ENCODE data around the gene MED8.

Gene MED8

DNA sequence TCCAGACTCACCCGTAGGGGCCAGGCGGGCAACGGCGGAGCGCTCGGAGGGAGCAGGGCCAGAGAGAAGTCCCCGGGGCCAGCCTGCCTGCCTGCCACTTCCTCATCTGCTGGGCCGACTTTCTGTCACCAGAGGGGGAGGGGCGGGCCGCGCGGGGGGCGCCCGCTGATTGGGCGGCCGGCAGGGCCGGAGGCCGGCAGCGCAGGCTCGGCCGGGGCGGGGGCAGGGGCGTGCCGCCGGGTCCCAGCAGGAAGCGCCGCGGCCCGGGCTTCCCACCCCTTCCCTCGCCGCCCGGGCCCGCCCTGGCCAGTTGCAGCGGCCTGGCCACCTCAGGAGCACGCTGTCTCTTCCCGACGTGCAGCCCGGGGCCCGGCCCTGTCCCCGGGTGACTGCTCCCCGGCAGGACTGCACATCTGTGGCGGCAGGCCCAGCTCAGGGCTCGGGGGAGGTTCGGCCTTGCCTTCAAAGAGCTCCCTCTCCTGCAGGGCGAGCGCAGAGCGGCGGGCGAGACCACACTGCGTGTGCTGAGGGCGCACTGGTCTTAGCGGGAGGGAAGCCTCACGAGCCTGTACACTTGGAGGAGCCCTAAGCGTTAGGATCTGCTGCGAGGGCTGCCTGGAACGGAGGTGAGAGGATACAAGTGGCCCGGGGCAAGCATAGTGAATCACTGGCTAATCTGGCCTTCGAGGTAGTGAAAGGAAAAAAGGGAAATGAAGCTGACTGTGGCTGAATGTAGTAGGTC, 21.5 kb downstream of the MED8 start, which contains the start of gene ELOVL1:
TSS of gene ELOVL1 (minus strand) at position 108 of the 742 bp plus-strand sequence. CDS start 2,402 bp downstream, outside the sequence.
- Histone ChIP-seq H3K4me1 (ENCODE audit: control insufficient read depth, insufficient read depth, low read length) (peaks cover 18% of the 10 kb centered on the region), H3K27ac (ENCODE audit: low read depth, low read length) (peak within 1 kb of the TSS; percentile 35; the same call in 1 of the 2 replicates), H3K9me3 (ENCODE audit: control insufficient read depth, insufficient read depth, low read depth, low read length) (no peaks in the 10 kb centered on the region), H3K27me3 (ENCODE audit: control insufficient read depth, insufficient read depth, low read length) (no peaks in the 10 kb centered on the region), H3K36me3 (ENCODE audit: control insufficient read depth, insufficient read depth, low read length) (peaks cover 26% of the 10 kb centered on the region), H3K4me3 (ENCODE audit: low read depth, low read length) (peak within 1 kb of the TSS; percentile 69), H3K9ac (ENCODE audit: low read length) (peak within 1 kb of the TSS; percentile 87)

DNA sequence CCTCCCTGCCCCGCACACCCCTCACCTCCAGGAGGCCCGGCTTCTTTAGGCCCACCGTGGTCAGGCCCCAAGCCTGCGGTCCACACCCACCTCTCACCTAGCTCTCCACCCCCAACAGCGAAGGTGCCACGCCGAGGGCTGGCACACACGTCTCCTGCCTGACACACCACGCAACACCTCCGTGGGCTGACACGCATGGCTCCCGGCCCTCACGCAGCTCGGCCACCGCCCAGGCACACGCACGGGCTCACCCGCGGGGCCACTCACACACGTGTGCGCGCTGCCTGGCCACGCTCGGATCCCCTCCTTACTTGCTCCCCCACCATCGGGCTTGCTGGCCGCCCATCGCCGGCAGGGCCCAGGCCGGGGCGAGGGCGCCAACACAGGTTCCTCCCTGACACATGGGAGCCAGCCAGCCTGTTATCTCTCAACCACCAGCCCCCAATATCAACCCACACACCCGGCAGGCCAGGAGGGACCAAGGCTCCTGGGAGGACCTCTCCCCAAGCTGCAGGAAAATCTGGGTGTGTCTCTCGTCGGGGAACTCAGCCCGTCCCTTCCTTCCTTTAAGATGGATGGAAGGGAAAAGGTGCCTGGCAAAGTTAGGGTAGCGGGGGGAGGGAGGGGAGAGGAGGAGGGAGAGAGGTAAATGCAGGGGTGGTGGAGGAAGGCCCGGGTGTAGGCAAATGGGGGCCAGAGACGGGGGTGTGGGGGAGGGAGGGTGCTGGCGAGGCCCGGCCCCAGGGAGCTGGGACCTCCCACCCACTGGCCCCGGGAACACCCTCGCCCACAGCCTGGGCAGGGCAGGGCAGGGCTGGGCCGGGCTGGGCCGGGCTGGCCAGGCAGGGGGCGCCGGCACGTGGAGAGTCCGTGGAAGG, 22.3 kb downstream of the MED8 start:
- Histone ChIP-seq H3K9me3 (ENCODE audit: control insufficient read depth, insufficient read depth, low read depth, low read length) (no peaks in the 10 kb centered on the region), H3K4me3 (ENCODE audit: low read depth, low read length) (peak overlapping the region; percentile 69), H3K27me3 (ENCODE audit: control insufficient read depth, insufficient read depth, low read length) (no peaks in the 10 kb centered on the region), H3K4me1 (ENCODE audit: control insufficient read depth, insufficient read depth, low read length) (peaks cover 18% of the 10 kb centered on the region), H3K36me3 (ENCODE audit: control insufficient read depth, insufficient read depth, low read length) (peaks cover 34% of the 10 kb centered on the region), H3K27ac (ENCODE audit: low read depth, low read length) (peak overlapping the region; percentile 22; the same call in 1 of the 2 replicates), H3K9ac (ENCODE audit: low read length) (peak overlapping the region; percentile 72)

DNA sequence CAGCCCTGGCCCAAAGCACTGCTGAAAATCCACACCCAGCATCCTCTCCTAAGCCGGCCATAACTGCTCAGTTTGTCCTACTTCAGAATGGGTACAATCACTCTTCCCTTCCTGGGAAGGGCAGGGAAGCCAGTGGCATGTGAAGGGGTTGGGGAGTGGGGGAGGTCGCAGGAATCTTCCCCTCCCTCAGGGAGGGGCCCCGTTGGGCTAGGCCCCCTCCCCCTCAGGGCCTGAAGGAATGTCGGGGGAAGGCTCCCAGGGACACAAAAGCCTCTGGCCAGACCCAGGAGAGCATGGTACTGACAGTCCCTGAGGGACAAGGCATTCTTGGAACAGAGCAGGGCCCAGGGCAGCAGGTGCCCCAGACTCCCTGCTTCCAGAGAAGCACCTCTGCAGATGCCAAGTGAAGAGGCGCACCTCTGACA, 23.0 kb downstream of the MED8 start:
- no peaks in the 10 kb centered on the region for H3K27me3 ChIP-seq (ENCODE audit: control insufficient read depth, insufficient read depth, low read length)
- peak overlapping the region; percentile 69 for H3K4me3 ChIP-seq (ENCODE audit: low read depth, low read length)
- peak overlapping the region; percentile 72 for H3K9ac ChIP-seq (ENCODE audit: low read length)
- no peak overlapping the region for H3K27ac ChIP-seq (ENCODE audit: low read depth, low read length)
- H3K4me1 ChIP-seq (ENCODE audit: control insufficient read depth, insufficient read depth, low read length): peaks cover 18% of the 10 kb centered on the region
- no peaks in the 10 kb centered on the region for H3K9me3 ChIP-seq (ENCODE audit: control insufficient read depth, insufficient read depth, low read depth, low read length)
- peaks cover 40% of the 10 kb centered on the region for H3K36me3 ChIP-seq (ENCODE audit: control insufficient read depth, insufficient read depth, low read length)

DNA sequence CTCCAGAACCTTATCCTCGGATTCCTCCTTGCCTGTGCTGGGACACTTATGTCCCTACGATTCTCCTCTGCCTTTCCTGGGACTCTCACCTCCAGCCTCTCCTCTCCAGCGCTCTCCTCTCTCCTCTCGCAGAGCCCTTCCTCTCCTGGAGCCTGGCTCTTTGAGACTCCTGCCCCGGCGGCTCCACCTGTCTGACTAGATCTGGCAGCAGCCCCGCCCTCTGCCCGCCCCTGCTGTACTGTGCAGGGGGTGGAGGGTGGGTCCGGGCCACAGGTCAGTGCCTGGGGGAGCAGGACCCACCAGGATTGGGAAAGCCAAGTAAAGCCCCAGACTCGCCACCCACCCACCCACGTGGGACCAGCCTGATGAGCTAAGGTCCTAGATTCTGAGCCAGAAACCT, 23.4 kb downstream of the MED8 start:
- Histone ChIP-seq H3K9ac (ENCODE audit: low read length) (peak overlapping the region; percentile 31), H3K4me3 (ENCODE audit: low read depth, low read length) (peak overlapping the region; percentile 69), H3K27me3 (ENCODE audit: control insufficient read depth, insufficient read depth, low read length) (no peaks in the 10 kb centered on the region), H3K27ac (ENCODE audit: low read depth, low read length) (no peak overlapping the region), H3K9me3 (ENCODE audit: control insufficient read depth, insufficient read depth, low read depth, low read length) (no peaks in the 10 kb centered on the region), H3K36me3 (ENCODE audit: control insufficient read depth, insufficient read depth, low read length) (peaks cover 45% of the 10 kb centered on the region), H3K4me1 (ENCODE audit: control insufficient read depth, insufficient read depth, low read length) (peaks cover 18% of the 10 kb centered on the region)

DNA sequence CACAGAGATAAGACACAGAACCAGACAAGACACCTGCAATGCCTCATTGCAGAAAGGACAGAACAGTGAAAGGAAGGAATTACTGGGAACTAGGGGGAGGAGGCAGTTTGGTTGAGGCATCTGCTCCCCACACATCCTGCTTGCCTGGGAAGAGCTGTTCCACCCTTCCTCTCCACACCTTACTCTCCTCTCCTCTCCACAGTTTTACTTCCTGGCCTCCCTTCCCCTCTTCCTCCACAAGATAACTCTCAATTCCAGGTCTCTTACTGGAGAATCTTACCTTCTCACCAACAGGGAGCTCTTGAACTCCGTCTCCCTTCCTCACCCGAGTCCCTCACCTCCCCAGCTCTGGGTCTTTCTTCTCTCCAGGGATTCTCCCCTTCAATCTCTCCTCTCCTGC, 23.9 kb downstream of the MED8 start:
- Histone ChIP-seq H3K4me3 (ENCODE audit: low read depth, low read length) (peak overlapping the region; percentile 69), H3K9ac (ENCODE audit: low read length) (peak overlapping the region; percentile 31), H3K4me1 (ENCODE audit: control insufficient read depth, insufficient read depth, low read length) (peaks cover 22% of the 10 kb centered on the region), H3K36me3 (ENCODE audit: control insufficient read depth, insufficient read depth, low read length) (peaks cover 50% of the 10 kb centered on the region), H3K27ac (ENCODE audit: low read depth, low read length) (no peak overlapping the region), H3K27me3 (ENCODE audit: control insufficient read depth, insufficient read depth, low read length) (no peaks in the 10 kb centered on the region), H3K9me3 (ENCODE audit: control insufficient read depth, insufficient read depth, low read depth, low read length) (no peaks in the 10 kb centered on the region)

DNA sequence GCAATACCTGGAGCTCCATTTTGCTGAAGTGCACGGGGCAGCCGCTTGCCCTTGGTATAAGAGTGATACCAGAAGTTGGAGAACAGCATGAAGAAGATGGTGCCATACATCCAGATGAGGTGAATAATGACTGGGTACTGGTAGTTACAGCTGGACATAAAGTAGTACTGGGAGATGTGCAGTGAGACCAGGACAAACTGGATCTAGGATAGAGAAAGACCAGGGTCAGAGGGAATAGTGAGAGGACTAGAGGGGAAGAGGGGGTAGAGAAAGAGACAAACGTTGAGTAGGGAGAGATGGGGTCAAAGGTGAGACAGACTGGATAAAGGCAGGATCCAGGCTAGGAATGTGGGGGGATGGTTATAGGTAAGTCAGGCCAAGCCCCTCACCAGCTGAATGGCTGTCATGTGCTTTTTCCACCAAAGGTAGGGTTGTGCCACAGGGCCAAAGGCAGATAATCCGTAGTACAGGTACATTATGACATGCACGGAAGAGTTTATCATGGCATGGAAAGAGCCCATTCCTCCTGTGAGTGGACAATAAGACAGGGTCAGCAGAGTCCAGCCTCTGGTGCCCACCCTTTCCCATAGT, 25.6 kb downstream of the MED8 start:
- Histone ChIP-seq H3K4me3 (ENCODE audit: low read depth, low read length) (no peak overlapping the region), H3K4me1 (ENCODE audit: control insufficient read depth, insufficient read depth, low read length) (peaks cover 31% of the 10 kb centered on the region), H3K9me3 (ENCODE audit: control insufficient read depth, insufficient read depth, low read depth, low read length) (no peaks in the 10 kb centered on the region), H3K27me3 (ENCODE audit: control insufficient read depth, insufficient read depth, low read length) (no peaks in the 10 kb centered on the region), H3K9ac (ENCODE audit: low read length) (no peak overlapping the region), H3K36me3 (ENCODE audit: control insufficient read depth, insufficient read depth, low read length) (peaks cover 64% of the 10 kb centered on the region), H3K27ac (ENCODE audit: low read depth, low read length) (no peak overlapping the region)

DNA sequence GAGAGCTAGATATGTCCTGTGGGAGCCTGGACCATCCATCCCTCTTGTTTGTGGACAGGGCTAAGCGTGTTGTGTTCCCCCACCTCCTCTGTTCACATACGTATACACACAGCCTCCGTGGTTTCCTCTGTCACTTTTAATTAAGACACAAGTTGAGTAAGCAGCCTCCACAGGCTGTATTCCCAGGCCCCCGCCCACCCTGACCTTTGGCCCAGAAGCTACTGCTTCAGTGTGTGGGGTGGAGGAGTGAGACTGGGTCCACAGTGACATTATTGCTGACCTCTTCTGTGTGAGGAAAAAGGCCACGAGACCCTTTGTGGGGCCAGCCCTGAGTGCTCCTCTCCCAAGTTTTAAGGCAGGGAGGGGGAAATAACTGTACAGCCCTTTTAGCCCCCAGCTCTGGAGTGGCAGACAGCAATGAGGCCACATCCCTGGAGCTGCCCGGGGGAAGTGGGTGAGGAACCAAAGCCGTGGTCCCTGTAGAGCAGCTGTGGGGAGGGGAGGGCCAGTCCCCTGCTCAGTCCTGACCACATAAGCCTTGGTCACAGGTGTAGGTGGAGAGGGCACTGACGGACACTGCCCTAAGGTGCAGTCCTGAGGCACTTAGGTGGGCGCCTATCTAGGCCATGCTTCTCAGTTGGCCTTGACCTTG, 26.2 kb downstream of the MED8 start:
- Histone ChIP-seq H3K36me3 (ENCODE audit: control insufficient read depth, insufficient read depth, low read length) (peaks cover 64% of the 10 kb centered on the region), H3K4me1 (ENCODE audit: control insufficient read depth, insufficient read depth, low read length) (peaks cover 25% of the 10 kb centered on the region), H3K4me3 (ENCODE audit: low read depth, low read length) (no peak overlapping the region), H3K27ac (ENCODE audit: low read depth, low read length) (no peak overlapping the region), H3K27me3 (ENCODE audit: control insufficient read depth, insufficient read depth, low read length) (no peaks in the 10 kb centered on the region), H3K9ac (ENCODE audit: low read length) (no peak overlapping the region), H3K9me3 (ENCODE audit: control insufficient read depth, insufficient read depth, low read depth, low read length) (no peaks in the 10 kb centered on the region)

DNA sequence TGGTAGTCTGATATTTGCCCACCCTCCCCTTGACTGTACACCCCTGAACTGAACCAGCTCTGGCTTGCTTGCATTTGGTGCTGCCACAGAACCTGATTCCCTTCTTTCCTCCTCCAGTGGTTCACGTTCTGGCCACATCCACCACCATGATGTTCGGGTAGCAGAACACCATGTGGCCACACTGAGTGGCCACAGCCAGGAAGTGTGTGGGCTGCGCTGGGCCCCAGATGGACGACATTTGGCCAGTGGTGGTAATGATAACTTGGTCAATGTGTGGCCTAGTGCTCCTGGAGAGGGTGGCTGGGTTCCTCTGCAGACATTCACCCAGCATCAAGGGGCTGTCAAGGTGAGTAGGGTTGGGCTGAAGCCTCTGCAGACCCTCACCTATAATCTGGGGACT, 29.0 kb downstream of the MED8 start:
- Histone ChIP-seq H3K36me3 (ENCODE audit: control insufficient read depth, insufficient read depth, low read length) (peaks cover 64% of the 10 kb centered on the region), H3K9me3 (ENCODE audit: control insufficient read depth, insufficient read depth, low read depth, low read length) (no peaks in the 10 kb centered on the region), H3K27ac (ENCODE audit: low read depth, low read length) (no peak overlapping the region), H3K27me3 (ENCODE audit: control insufficient read depth, insufficient read depth, low read length) (no peaks in the 10 kb centered on the region), H3K4me1 (ENCODE audit: control insufficient read depth, insufficient read depth, low read length) (peaks cover 15% of the 10 kb centered on the region), H3K4me3 (ENCODE audit: low read depth, low read length) (peak overlapping the region; percentile 83), H3K9ac (ENCODE audit: low read length) (no peak overlapping the region)

DNA sequence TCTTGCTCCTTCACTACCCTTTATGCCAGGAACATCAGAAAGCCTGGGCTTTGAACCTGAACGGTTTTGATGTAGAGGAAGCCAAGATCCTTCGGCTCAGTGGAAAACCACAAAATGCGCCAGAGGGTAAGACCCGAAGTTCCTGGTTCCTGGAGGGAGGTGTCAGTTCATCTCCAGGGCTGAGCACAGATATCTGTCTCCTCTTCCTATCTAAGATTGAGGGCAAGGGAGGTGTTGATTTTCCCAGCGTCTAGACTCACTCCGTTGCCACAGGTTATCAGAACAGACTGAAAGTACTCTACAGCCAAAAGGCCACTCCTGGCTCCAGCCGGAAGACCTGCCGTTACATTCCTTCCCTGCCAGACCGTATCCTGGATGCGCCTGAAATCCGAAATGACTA, 29.9 kb downstream of the MED8 start:
- Histone ChIP-seq H3K4me1 (ENCODE audit: control insufficient read depth, insufficient read depth, low read length) (peaks cover 13% of the 10 kb centered on the region), H3K9me3 (ENCODE audit: control insufficient read depth, insufficient read depth, low read depth, low read length) (no peaks in the 10 kb centered on the region), H3K36me3 (ENCODE audit: control insufficient read depth, insufficient read depth, low read length) (peaks cover 55% of the 10 kb centered on the region), H3K4me3 (ENCODE audit: low read depth, low read length) (peak overlapping the region; percentile 83), H3K27me3 (ENCODE audit: control insufficient read depth, insufficient read depth, low read length) (no peaks in the 10 kb centered on the region), H3K9ac (ENCODE audit: low read length) (peak overlapping the region; percentile 94), H3K27ac (ENCODE audit: low read depth, low read length) (peak overlapping the region; percentile 52; the same call in 1 of the 2 replicates)

DNA sequence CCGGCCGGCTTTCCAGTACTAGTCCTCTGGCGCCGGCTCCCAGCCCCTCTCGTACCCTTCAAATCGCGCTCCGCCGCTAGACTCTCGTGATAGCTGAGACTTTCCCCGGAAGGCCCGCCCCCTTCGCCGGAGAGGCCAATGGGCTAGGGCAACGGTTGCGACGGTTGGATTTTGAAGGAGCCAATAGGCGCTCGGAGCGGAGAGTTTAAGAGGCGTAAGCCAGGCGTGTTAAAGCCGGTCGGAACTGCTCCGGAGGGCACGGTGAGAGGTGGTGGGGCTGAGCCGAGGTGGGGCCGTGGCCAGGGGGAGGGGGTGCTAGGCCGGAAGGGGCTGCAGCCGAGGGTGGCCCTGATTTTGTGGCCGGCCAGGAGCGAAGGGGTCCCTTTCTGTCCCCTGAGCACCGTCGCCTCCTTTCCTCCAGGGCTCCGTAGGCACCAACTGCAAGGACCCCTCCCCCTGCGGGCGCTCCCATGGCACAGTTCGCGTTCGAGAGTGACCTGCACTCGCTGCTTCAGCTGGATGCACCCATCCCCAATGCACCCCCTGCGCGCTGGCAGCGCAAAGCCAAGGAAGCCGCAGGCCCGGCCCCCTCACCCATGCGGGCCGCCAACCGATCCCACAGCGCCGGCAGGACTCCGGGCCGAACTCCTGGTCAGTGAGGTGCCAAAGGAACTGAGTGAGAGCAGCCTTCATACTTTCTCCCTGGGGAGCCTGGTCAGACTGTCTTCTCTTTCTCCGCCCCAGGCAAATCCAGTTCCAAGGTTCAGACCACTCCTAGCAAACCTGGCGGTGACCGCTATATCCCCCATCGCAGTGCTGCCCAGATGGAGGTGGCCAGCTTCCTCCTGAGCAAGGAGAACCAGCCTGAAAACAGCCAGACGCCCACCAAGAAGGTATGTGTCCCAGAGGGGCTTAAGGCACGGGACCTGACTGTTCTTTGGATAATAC, 30.6 kb downstream of the MED8 start, which contains the start of gene CDC20:
TSS of gene CDC20 (plus strand) at position 236 of the 948 bp plus-strand sequence. CDS start at position 471, 235 bp downstream.
- peak within 1 kb of the TSS; percentile 94 for H3K9ac ChIP-seq (ENCODE audit: low read length)
- H3K4me3 ChIP-seq (ENCODE audit: low read depth, low read length): peak within 1 kb of the TSS; percentile 83
- peak within 1 kb of the TSS; percentile 69 for H3K27ac ChIP-seq (ENCODE audit: low read depth, low read length)
- peaks cover 48% of the 10 kb centered on the region for H3K36me3 ChIP-seq (ENCODE audit: control insufficient read depth, insufficient read depth, low read length)
- H3K27me3 ChIP-seq (ENCODE audit: control insufficient read depth, insufficient read depth, low read length): no peaks in the 10 kb centered on the region
- no peaks in the 10 kb centered on the region for H3K9me3 ChIP-seq (ENCODE audit: control insufficient read depth, insufficient read depth, low read depth, low read length)
- peaks cover 13% of the 10 kb centered on the region for H3K4me1 ChIP-seq (ENCODE audit: control insufficient read depth, insufficient read depth, low read length)

All from HUES6 (cell line).